OCI-LY3 (cell line): ENCODE data around the gene IFT43.

ENCODE experiments used
- H2AFZ ChIP-seq: fragments of 200-600, 300-600 bp; shearing (Covaris generic); 2 replicates; pipeline ENCODE4 v1.6.0; 2014; ENCODE audit warnings: antibody characterized with exemption, low read depth, low read length
- H3K27ac ChIP-seq: fragments of 200-600, 300-600 bp; sonication (generic); 2 replicates; pipeline ENCODE4 v1.5.1; 2014; ENCODE audit warnings: mild to moderate bottlenecking, low read length, moderate library complexity, mixed read lengths
- H3K27me3 ChIP-seq: fragments of 200-600, 300-600 bp; sonication (generic); 2 replicates; pipeline ENCODE4 v1.6.1; 2014; ENCODE audit warnings: low read depth, low read length, mixed read lengths
- H3K36me3 ChIP-seq: fragments of 200-600, 300-600 bp; sonication (generic); replicated peaks from 2 replicates; pipeline ENCODE3; 2014; ENCODE audit warnings: low read depth, low read length, mixed read lengths
- H3K4me1 ChIP-seq: fragments of 300-600, 200-600 bp; sonication (generic); 2 replicates; pipeline ENCODE4 v1.6.1; 2014; ENCODE audit warnings: low read length, mixed read lengths
- H3K4me2 ChIP-seq: fragments of 200-600, 300-600 bp; sonication (generic); 2 replicates; pipeline ENCODE4 v1.6.1; 2014; ENCODE audit warnings: low read length, mixed read lengths
- H3K4me3 ChIP-seq: fragments of 300-600, 200-600 bp; sonication (generic); 2 replicates; pipeline ENCODE4 v1.5.1; 2014; ENCODE audit warnings: antibody characterized with exemption, mild to moderate bottlenecking, low read length, moderate library complexity
- H3K79me2 ChIP-seq: fragments of 300-600, 200-600 bp; shearing (Covaris generic); 2 replicates; pipeline ENCODE4 v1.6.1; 2014; ENCODE audit warnings: mild to moderate bottlenecking, low read length, mixed read lengths
- H3K9ac ChIP-seq: fragments of 300-600, 200-600 bp; shearing (Covaris generic); 2 replicates; pipeline ENCODE4 v1.6.0; 2014; ENCODE audit warnings: mild to moderate bottlenecking, low read length, moderate library complexity
- H3K9me3 ChIP-seq: fragments of 200-600, 300-600 bp; shearing (Covaris generic); 2 replicates; pipeline ENCODE4 v1.6.1; 2014; ENCODE audit warnings: low read length, mixed read lengths; ENCODE audit not compliant: insufficient read depth
- H4K20me1 ChIP-seq: fragments of 200-600, 300-600 bp; sonication (generic); 2 replicates; pipeline ENCODE4 v1.6.1; 2016; ENCODE audit warnings: low read length, mixed read lengths; ENCODE audit not compliant: insufficient read depth
- EZH2phosphoT487 ChIP-seq: fragments of 200-600 bp; shearing (Covaris generic); IDR thresholded peaks from 2 replicates; pipeline ENCODE4 v1.6.1; 2018; ENCODE audit warnings: antibody characterized with exemption, mixed run types, low read depth
- TF ChIP-seq, protein P1 (sequence below): fragments of 200-600, 300-600 bp; sonication (generic); IDR thresholded peaks from 2 replicates; pipeline ENCODE4 v1.5.1; 2014; ENCODE audit warnings: antibody characterized with exemption, low read length, low read depth

IFT43 gene

GRCh38 chr14:76067536-76067935 is 82.0 kb downstream of the IFT43 start:
- Histone ChIP-seq H3K4me2 (no peak overlapping the region), H3K27ac (no peak overlapping the region), H3K4me1 (no peaks in the 10 kb centered on the region), H3K27me3 (no peaks in the 10 kb centered on the region), H3K9me3 (peaks cover 3% of the 10 kb centered on the region; the same call in 1 of the 2 replicates), H3K4me3 (no peak overlapping the region), H4K20me1 (no peaks in the 10 kb centered on the region), H3K9ac (no peak overlapping the region), H3K79me2 (no peaks in the 10 kb centered on the region), H2AFZ (no peak overlapping the region), H3K36me3 (peaks cover 4% of the 10 kb centered on the region)
- TF ChIP-seq EZH2phosphoT487 = no peak
- TF ChIP-seq, protein P1, sequence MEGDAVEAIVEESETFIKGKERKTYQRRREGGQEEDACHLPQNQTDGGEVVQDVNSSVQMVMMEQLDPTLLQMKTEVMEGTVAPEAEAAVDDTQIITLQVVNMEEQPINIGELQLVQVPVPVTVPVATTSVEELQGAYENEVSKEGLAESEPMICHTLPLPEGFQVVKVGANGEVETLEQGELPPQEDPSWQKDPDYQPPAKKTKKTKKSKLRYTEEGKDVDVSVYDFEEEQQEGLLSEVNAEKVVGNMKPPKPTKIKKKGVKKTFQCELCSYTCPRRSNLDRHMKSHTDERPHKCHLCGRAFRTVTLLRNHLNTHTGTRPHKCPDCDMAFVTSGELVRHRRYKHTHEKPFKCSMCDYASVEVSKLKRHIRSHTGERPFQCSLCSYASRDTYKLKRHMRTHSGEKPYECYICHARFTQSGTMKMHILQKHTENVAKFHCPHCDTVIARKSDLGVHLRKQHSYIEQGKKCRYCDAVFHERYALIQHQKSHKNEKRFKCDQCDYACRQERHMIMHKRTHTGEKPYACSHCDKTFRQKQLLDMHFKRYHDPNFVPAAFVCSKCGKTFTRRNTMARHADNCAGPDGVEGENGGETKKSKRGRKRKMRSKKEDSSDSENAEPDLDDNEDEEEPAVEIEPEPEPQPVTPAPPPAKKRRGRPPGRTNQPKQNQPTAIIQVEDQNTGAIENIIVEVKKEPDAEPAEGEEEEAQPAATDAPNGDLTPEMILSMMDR = no peak

DNA sequence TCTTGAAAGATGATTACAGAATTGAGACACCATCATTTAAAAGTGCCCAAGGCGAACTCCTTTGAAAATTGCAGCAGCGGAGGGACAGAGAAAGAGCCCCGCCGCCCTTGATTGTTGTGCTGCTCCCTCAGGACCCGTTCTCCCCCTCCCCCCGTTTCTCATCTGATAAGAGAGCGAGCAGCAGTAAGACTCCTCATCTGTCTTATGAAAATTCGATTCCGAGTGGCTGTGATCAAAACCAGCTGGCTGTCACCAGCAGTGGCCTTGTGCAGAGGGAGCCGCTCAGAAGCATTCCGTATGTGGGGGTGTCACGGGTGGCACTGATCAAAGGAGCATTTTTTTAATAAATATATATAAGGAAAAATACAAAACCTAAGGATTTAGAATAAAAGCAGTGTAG is 88.2 kb downstream of the IFT43 start:
- Histone ChIP-seq H3K27ac (no peak overlapping the region), H4K20me1 (no peaks in the 10 kb centered on the region), H3K4me2 (no peak overlapping the region), H3K9ac (no peak overlapping the region), H3K4me1 (no peaks in the 10 kb centered on the region), H3K36me3 (no peaks in the 10 kb centered on the region), H3K4me3 (no peak overlapping the region), H3K79me2 (no peaks in the 10 kb centered on the region), H2AFZ (no peak overlapping the region), H3K9me3 (no peaks in the 10 kb centered on the region), H3K27me3 (no peaks in the 10 kb centered on the region)
- TF ChIP-seq, protein P1 = no peak

GRCh38 chr14:76077340-76077739 is 91.8 kb downstream of the IFT43 start:
- no peak overlapping the region for H2AFZ ChIP-seq
- peaks cover 17% of the 10 kb centered on the region for H3K4me1 ChIP-seq
- TF ChIP-seq, protein P1 = no peak
- no peak for TF ChIP-seq EZH2phosphoT487
- H3K36me3 ChIP-seq = no peaks in the 10 kb centered on the region
- H3K27me3 ChIP-seq = no peaks in the 10 kb centered on the region
- no peak overlapping the region for H3K27ac ChIP-seq
- H3K9me3 ChIP-seq = no peaks in the 10 kb centered on the region
- H4K20me1 ChIP-seq = peaks cover 8% of the 10 kb centered on the region; the same call in 1 of the 2 replicates
- no peak overlapping the region for H3K4me3 ChIP-seq
- no peak overlapping the region for H3K4me2 ChIP-seq
- no peak overlapping the region for H3K9ac ChIP-seq
- no peaks in the 10 kb centered on the region for H3K79me2 ChIP-seq

DNA sequence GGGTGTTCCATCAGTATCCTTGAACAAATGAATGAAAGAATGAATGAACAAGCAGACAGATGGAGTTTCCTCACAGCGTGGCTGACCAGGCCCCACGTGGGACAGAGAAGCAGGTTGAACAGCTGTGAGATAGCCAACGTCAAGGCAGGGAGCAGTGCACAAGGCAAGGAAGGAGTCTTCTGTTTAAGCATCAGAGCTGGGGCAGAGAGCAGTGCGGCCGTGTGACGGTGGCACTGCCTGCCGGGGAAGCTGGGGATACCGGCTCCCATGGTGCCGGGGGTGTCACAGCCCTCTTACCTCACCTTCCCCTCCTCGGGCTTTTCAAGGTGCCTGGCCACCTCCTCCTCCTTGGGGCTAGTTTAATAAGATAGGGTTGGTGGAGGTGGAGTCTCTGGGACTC is 92.9 kb downstream of the IFT43 start:
- Histone ChIP-seq H3K9me3 (no peaks in the 10 kb centered on the region), H3K79me2 (no peaks in the 10 kb centered on the region), H2AFZ (no peak overlapping the region), H3K27ac (no peak overlapping the region), H3K27me3 (no peaks in the 10 kb centered on the region), H3K36me3 (no peaks in the 10 kb centered on the region), H3K4me2 (no peak overlapping the region), H3K4me3 (no peak overlapping the region), H4K20me1 (peaks cover 10% of the 10 kb centered on the region; the same call in 1 of the 2 replicates), H3K9ac (no peak overlapping the region), H3K4me1 (peaks cover 23% of the 10 kb centered on the region)
- TF ChIP-seq, protein P1 = no peak
- no peak for TF ChIP-seq EZH2phosphoT487
